Peyer's patch (tissue), 4 donors: ENCODE measurements around the gene WASHC2C. TPM values are rescaled to one million over a fixed set of nuclear protein-coding genes. Genes with fewer than 3 reads are reported as not detected.
"Not testable (repeated sequence)": the region's sequence is repeated elsewhere in the genome, so short reads cannot be mapped to it uniquely, and the experiment has no call there.

Experiments
- DNase-seq, 3 donors: peaks; one replicate each; pipeline ENCODE4 v3.0.0-alpha.2; 2017 to 2019
- H3K27ac ChIP-seq, 4 donors: fragments of 200-600 bp; sonication (generic); one replicate each; pipeline ENCODE4 v1.5.1; 2016 to 2019
- H3K27me3 ChIP-seq, 2 donors: fragments of 200-600 bp; sonication (generic); one replicate each; pipeline ENCODE4 v1.5.1; 2019
- H3K36me3 ChIP-seq, 3 donors: fragments of 200-600 bp; sonication (generic); one replicate each; pipeline ENCODE4 v1.5.1; 2016 to 2019
- H3K4me1 ChIP-seq, 4 donors: fragments of 200-600 bp; sonication (generic); one replicate each; pipeline ENCODE4 v1.5.1; 2016 to 2019
- H3K4me3 ChIP-seq, 4 donors: fragments of 200-600 bp; sonication (generic); 1 replicate in 3 of 4; 2 replicates in 1 of 4; pipeline ENCODE4 v1.5.1; 2016 to 2019; ENCODE audit warnings: mild to moderate bottlenecking in 1 of 4
- H3K9me3 ChIP-seq, 4 donors: fragments of 200-600 bp; sonication (generic); one replicate each; pipeline ENCODE4 v1.5.1; 2016 to 2019; ENCODE audit warnings: mild to moderate bottlenecking in 1 of 4
- CTCF ChIP-seq, 6 experiments: fragments of 450-650 bp in 4 of 6; fragments of 200-600 bp in 2 of 6; sonication (generic) in 1 of 6; IDR thresholded peaks; one replicate each; pipeline ENCODE4 v1.5.1; 2017 to 2019; ENCODE audit warnings: antibody characterized with exemption in 6 of 6, mild to moderate bottlenecking in 3 of 6, moderate library complexity in 1 of 6
- POLR2A ChIP-seq, 2 donors: fragments of 450-650 bp; IDR thresholded peaks; one replicate each; pipeline ENCODE4 v1.5.1; 2017; ENCODE audit warnings: antibody characterized with exemption in 2 of 2, mild to moderate bottlenecking in 2 of 2, moderate library complexity in 2 of 2
- total RNA-seq, 4 donors: library from RNA; depleted of rRNA; stranded (reverse); fragments of >200 nt; gene quantifications; one replicate each; pipeline ENCODE4 v1.1.0, GENCODE V29; 2016

Gene WASHC2C
- total RNA-seq, 4 donors from 2014 or later: 40.3 to 70.6 (median 57.7) TPM

- not testable (repeated sequence) for H3K9me3 ChIP-seq, H3K4me3 ChIP-seq, DNase-seq, H3K27ac ChIP-seq, H3K4me1 ChIP-seq, H3K27me3 ChIP-seq
- peaks cover 0 to 52% (median 0%) of the 10 kb centered on the region in 3 donors for H3K36me3 ChIP-seq
Observed at GRCh38 chr10:45787212-45787741, 60.2 kb downstream of the WASHC2C start.

DNA sequence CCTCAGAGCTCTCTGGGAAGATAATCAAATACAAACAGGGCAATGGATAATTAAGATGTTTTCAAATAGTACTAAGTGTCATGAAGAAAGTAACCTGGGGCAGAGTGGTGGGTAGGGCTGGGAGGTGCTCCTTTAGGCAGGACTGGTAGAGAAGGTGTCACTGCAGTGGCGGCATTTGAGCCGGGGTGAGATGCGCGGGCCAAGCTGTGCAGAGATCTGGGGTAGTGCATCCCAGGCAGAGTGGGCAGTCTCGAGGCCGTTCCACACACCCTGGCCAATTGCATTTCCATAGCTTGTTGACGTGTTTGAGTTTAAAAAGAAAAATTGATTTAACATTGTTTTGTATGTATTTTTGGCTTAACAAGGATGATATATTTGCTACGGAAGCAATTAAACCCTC, 62.9 kb downstream of the WASHC2C start:
- DNase-seq, H3K4me3 ChIP-seq, H3K4me1 ChIP-seq, H3K27me3 ChIP-seq, H3K27ac ChIP-seq, H3K9me3 ChIP-seq: not testable (repeated sequence)
- peaks cover 0 to 54% (median 0%) of the 10 kb centered on the region in 3 donors for H3K36me3 ChIP-seq

DNA sequence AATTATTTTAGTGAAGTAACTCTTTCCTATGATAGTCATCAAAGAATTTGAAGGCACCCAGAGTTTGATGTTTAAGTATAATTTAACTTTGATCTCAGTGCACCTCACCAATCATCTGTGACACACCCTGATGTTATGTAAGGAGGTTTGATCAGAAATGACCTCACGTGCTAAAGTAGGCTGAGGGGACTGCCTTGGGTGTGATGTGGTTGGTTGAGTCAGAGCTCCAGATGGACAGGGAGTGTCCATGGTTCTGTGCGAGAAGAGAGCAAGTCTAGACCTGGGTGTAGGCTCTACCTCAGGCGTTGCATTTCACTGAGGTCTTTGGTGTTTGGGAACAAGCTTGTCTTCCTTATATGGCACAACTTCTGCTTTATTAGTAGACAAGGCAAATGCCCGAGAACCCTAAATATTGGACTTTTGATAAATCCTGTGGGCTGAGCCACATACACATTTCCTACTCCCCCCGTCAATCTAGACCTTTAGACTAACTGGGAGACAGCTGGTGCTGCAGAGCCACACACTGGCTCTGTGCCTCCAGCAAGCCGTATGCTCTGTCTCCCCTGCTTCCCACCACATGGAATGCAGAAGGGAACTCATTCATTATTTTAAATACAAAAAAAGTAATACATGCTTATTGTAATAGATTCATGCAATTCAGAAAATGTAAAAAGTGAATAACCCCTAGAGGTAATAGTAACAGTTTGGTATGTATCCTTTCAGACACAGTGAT, 63.8 kb downstream of the WASHC2C start:
- peaks cover 0 to 47% (median 0%) of the 10 kb centered on the region in 3 donors for H3K36me3 ChIP-seq
- H3K4me3 ChIP-seq, DNase-seq, H3K27me3 ChIP-seq, H3K4me1 ChIP-seq, H3K9me3 ChIP-seq, H3K27ac ChIP-seq: not testable (repeated sequence)

- DNase-seq, H3K4me1 ChIP-seq, H3K27me3 ChIP-seq, H3K9me3 ChIP-seq, H3K27ac ChIP-seq, H3K4me3 ChIP-seq: not testable (repeated sequence)
- peaks cover 0 to 28% (median 0%) of the 10 kb centered on the region in 3 donors for H3K36me3 ChIP-seq
Observed at GRCh38 chr10:45794761-45795160, 67.7 kb downstream of the WASHC2C start.

GRCh38 chr10:45803060-45804010, 76.3 kb downstream of the WASHC2C start:
- not testable (repeated sequence) for H3K4me1 ChIP-seq, H3K36me3 ChIP-seq, H3K9me3 ChIP-seq, DNase-seq, H3K27ac ChIP-seq, H3K27me3 ChIP-seq, H3K4me3 ChIP-seq

DNA sequence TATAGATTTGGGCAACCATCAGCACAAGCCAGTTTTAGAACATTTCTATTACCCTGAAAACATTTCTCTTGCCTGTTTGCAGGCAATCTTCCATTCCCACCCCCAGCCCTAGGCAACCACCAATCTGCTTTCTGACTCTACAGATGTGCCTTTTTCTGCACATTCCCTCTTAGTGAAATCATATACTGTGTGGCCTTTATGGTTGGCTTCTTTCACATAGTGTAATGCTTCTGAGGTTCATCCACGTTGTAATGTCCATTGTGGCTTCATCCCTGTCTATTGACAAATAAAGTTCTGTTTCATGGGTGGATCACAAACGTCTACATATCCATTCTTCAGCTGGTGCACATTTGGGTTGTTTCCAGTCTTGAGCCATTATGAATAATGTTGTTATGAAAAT, 77.9 kb downstream of the WASHC2C start:
- H3K4me3 ChIP-seq, H3K4me1 ChIP-seq, H3K9me3 ChIP-seq, DNase-seq, H3K27me3 ChIP-seq, H3K27ac ChIP-seq, H3K36me3 ChIP-seq: not testable (repeated sequence)

GRCh38 chr10:45809837-45810236, 82.8 kb downstream of the WASHC2C start:
- no peak overlapping the region for H3K27ac ChIP-seq
- no peak overlapping the region for H3K4me3 ChIP-seq
- H3K27me3 ChIP-seq: no peaks in the 10 kb centered on the region
- no peaks in the 10 kb centered on the region for H3K9me3 ChIP-seq
- TF ChIP-seq CTCF (IDR thresholded peaks at IDR 0.05) (no peak), POLR2A (IDR thresholded peaks at IDR 0.05) (no peak)
- H3K36me3 ChIP-seq: no peaks in the 10 kb centered on the region
- DNase-seq: no peak
- no peaks in the 10 kb centered on the region for H3K4me1 ChIP-seq

- H3K9me3 ChIP-seq: no peaks in the 10 kb centered on the region
- DNase-seq: no peak
- H3K27ac ChIP-seq: no peak overlapping the region
- no peaks in the 10 kb centered on the region for H3K36me3 ChIP-seq
- no peak for TF ChIP-seq CTCF (IDR thresholded peaks at IDR 0.05)
- TF ChIP-seq POLR2A (IDR thresholded peaks at IDR 0.05): no peak
- no peaks in the 10 kb centered on the region for H3K4me1 ChIP-seq
- no peak overlapping the region for H3K4me3 ChIP-seq
- H3K27me3 ChIP-seq: no peaks in the 10 kb centered on the region
Observed at GRCh38 chr10:45811075-45811474, 84.0 kb downstream of the WASHC2C start.

GRCh38 chr10:45812959-45813358, 85.9 kb downstream of the WASHC2C start:
- H3K36me3 ChIP-seq, H3K27me3 ChIP-seq, DNase-seq, H3K27ac ChIP-seq, H3K4me3 ChIP-seq, H3K9me3 ChIP-seq, H3K4me1 ChIP-seq: not testable (repeated sequence)

DNA sequence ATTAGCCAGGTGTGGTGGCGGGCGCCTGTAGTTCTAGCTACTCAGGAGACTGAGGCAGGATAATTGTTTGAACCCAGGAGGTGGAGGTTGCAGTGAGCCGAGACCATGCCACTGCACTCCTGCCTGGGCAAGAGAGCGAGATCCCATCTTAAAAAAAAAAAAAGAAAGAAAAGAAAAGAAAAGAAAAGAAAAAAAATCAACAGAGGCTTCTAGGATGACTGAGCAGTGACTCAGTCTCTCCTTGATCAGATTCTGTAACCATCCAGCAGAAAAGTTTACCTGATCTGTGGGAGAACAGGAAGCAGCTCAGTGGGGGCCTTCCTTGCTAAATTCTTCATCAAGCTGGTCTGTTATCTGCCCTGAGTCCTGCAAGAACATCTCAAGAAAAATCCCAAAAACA, 87.1 kb downstream of the WASHC2C start:
- H3K9me3 ChIP-seq, H3K4me1 ChIP-seq, H3K27ac ChIP-seq, H3K27me3 ChIP-seq, DNase-seq, H3K4me3 ChIP-seq, H3K36me3 ChIP-seq: not testable (repeated sequence)
